Activated B cell treated with CpG ODN at 0.5 μM for 24 hours (primary cell): ENCODE results near the gene CAVIN2. TPM values are rescaled to one million over a fixed set of nuclear protein-coding genes. Genes with fewer than 3 reads are reported as not detected.

Experiments
- ATAC-seq: fragments of 200-7000 bp; cut with Tn5 transposase; one replicate; pipeline ENCODE4 v1.10.0; 2021; ENCODE audit warnings: low read depth, mild to moderate bottlenecking, moderate library complexity
- CTCF ChIA-PET: fragments of 350-600 bp; sonication (Branson Sonifier 250); formaldehyde crosslinking; loops from one replicate; lab custom pipeline; 2021; ENCODE audit warnings: antibody characterized with exemption; lab: Charles Lee
- POLR2A ChIA-PET: fragments of 350-600 bp; sonication (Branson Sonifier 250); formaldehyde crosslinking; loops from one replicate; lab custom pipeline; 2021; ENCODE audit warnings: antibody characterized with exemption; lab: Charles Lee
- DNase-seq: peaks from one replicate; pipeline ENCODE4 v3.0.0; 2022
- H3K27ac Mint-ChIP-seq: one replicate; pipeline ENCODE4 v1.8.0; 2020; ENCODE audit warnings: mixed read lengths
- H3K27me3 Mint-ChIP-seq: one replicate; pipeline ENCODE4 v1.8.0; 2021; ENCODE audit warnings: mixed read lengths
- H3K36me3 Mint-ChIP-seq: one replicate; pipeline ENCODE4 v1.8.0; 2021; ENCODE audit warnings: low read depth, mixed read lengths
- H3K4me1 Mint-ChIP-seq: one replicate; pipeline ENCODE4 v1.8.0; 2021; ENCODE audit warnings: mixed read lengths
- H3K4me3 Mint-ChIP-seq: one replicate; pipeline ENCODE4 v1.8.0; 2020; ENCODE audit warnings: mild to moderate bottlenecking, mixed read lengths
- H3K9me3 Mint-ChIP-seq: one replicate; pipeline ENCODE4 v1.8.0; 2020; ENCODE audit warnings: mixed read lengths
- intact Hi-C: fragments of 100-400 bp; cut with micrococcal nuclease; formaldehyde crosslinking; loops from one replicate; pipeline ENCODE4 v1.15.1; 2024
- total RNA-seq: library from RNA; stranded (reverse); gene quantifications from 2 replicates; pipeline ENCODE4 v1.2.3, GENCODE V29; 2022
- TF ChIP-seq, protein P1 (sequence below): fragments of 200-600 bp; IDR thresholded peaks from one replicate; pipeline ENCODE4 v1.8.0; 2022; ENCODE audit warnings: antibody characterized with exemption, mild to moderate bottlenecking

Gene CAVIN2
- total RNA-seq, 1 donor from 2014 or later: not detected

- no peaks in the 10 kb centered on the region for H3K9me3 Mint-ChIP-seq
- H3K27me3 Mint-ChIP-seq: peaks cover 7% of the 10 kb centered on the region
- no peak overlapping the region for H3K27ac Mint-ChIP-seq
- no peak overlapping the region for H3K4me3 Mint-ChIP-seq
- intact Hi-C loops: loop anchor here (10.0 kb wide), 1 partner anchor 1767 kb away; no protein-coding TSS in a partner anchor
- CTCF ChIA-PET: no interaction called here
- DNase-seq (no peak), ATAC-seq (no peak)
- H3K4me1 Mint-ChIP-seq: no peaks in the 10 kb centered on the region
- POLR2A ChIA-PET: no interaction called here
- H3K36me3 Mint-ChIP-seq: no peaks in the 10 kb centered on the region
- TF ChIP-seq, protein P1, sequence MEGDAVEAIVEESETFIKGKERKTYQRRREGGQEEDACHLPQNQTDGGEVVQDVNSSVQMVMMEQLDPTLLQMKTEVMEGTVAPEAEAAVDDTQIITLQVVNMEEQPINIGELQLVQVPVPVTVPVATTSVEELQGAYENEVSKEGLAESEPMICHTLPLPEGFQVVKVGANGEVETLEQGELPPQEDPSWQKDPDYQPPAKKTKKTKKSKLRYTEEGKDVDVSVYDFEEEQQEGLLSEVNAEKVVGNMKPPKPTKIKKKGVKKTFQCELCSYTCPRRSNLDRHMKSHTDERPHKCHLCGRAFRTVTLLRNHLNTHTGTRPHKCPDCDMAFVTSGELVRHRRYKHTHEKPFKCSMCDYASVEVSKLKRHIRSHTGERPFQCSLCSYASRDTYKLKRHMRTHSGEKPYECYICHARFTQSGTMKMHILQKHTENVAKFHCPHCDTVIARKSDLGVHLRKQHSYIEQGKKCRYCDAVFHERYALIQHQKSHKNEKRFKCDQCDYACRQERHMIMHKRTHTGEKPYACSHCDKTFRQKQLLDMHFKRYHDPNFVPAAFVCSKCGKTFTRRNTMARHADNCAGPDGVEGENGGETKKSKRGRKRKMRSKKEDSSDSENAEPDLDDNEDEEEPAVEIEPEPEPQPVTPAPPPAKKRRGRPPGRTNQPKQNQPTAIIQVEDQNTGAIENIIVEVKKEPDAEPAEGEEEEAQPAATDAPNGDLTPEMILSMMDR: no peak
Observed at GRCh38 chr2:191818133-191818532, 28.8 kb downstream of the CAVIN2 start.

DNA sequence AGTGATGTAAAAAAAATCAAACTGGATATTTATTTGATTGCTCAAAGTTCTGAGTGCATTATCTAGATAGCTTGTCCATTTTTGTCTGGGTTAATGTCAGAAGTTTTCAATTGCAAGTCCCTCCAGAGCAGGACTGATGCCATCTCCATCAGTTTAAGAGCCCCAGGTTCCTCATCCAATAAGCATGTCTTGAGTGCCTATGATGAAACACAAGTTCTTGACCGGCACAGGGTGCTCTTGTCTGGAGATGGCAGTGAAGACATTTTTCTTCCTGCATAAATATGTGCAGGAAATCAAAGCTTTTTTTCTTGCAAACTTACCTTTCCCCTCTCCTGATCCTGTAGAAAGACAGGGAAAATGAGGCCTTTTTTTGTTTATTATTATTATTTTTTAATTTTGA, 31.9 kb downstream of the CAVIN2 start:
- no peak overlapping the region for H3K27ac Mint-ChIP-seq

GRCh38 chr2:191813943-191814342, 32.9 kb downstream of the CAVIN2 start:
- CTCF ChIA-PET: no interaction called here
- DNase-seq (no peak), ATAC-seq (no peak)
- Mint-ChIP-seq H3K9me3 (peaks cover 2% of the 10 kb centered on the region), H3K4me3 (no peak overlapping the region), H3K36me3 (no peaks in the 10 kb centered on the region), H3K4me1 (no peaks in the 10 kb centered on the region), H3K27me3 (peaks cover 2% of the 10 kb centered on the region), H3K27ac (no peak overlapping the region)
- POLR2A ChIA-PET: no interaction called here
- TF ChIP-seq, protein P1: no peak
- intact Hi-C loops: loop anchor here (5.0 to 10.0 kb wide), 2 partner anchors 257 to 1771 kb away; no protein-coding TSS in a partner anchor

More for the DNA sequence above, 31.9 kb downstream of the CAVIN2 start:
- ATAC-seq: no peak
- Mint-ChIP-seq H3K9me3 (no peaks in the 10 kb centered on the region), H3K4me1 (no peaks in the 10 kb centered on the region), H3K4me3 (no peak overlapping the region), H3K36me3 (no peaks in the 10 kb centered on the region), H3K27me3 (peaks cover 5% of the 10 kb centered on the region)
- DNase-seq: no peak
- intact Hi-C loops: loop anchor here (10.0 kb wide), 1 partner anchor 1770 kb away; no protein-coding TSS in a partner anchor
- CTCF ChIA-PET: no interaction called here
- POLR2A ChIA-PET: no interaction called here
- TF ChIP-seq, protein P1: no peak

- ATAC-seq: no peak
- TF ChIP-seq, protein P1: no peak
- H3K4me1 Mint-ChIP-seq: no peaks in the 10 kb centered on the region
Observed at GRCh38 chr2:191811807-191812602, 34.9 kb downstream of the CAVIN2 start.

DNA sequence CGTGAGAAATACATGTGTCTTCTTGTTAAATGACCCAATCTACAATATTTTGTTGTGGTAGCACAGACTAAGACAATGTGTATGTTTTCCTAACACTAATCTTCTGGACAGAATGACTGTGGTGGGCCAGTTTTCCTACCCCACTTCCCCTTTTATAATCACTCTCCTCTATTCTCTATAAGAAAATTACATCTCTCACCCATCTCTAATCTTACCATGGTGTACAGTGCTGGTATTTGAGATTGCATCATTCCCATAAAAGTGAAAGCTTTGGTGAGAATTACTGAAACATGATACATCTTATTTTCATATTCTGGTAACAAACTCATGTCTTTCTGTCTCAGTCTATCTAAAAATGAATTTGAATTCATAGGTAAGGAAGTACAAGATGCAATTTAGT, 40.5 kb downstream of the CAVIN2 start:
- Mint-ChIP-seq H3K27ac (no peak overlapping the region), H3K9me3 (peaks cover 2% of the 10 kb centered on the region), H3K4me3 (no peak overlapping the region), H3K27me3 (peaks cover 2% of the 10 kb centered on the region), H3K4me1 (no peaks in the 10 kb centered on the region), H3K36me3 (no peaks in the 10 kb centered on the region)
- intact Hi-C loops: loop anchor here (2.0 kb wide), 1 partner anchor 20 kb away; no protein-coding TSS in a partner anchor
- ChIA-PET CTCF (interaction anchor here (1.5 kb wide), 1 partner anchor 356 kb away, joined by 3 read pairs; no protein-coding TSS in a partner anchor), POLR2A (no interaction called here)
- TF ChIP-seq, protein P1: no peak
- DNase-seq: no peak
- ATAC-seq: no peak

More at GRCh38 chr2:191811807-191812602, 34.9 kb downstream of the CAVIN2 start:
- no peak overlapping the region for H3K27ac Mint-ChIP-seq
- intact Hi-C loops: loop anchor here (1.0 to 10.0 kb wide), 3 partner anchors 255 to 1773 kb away; no protein-coding TSS in a partner anchor
- H3K4me3 Mint-ChIP-seq: no peak overlapping the region
- CTCF ChIA-PET: interaction anchor here (0.5 to 3.7 kb wide), 5 partner anchors 20 to 350 kb away, joined by 3 to 40 read pairs (median 4); no protein-coding TSS in a partner anchor
- POLR2A ChIA-PET: no interaction called here
- peaks cover 2% of the 10 kb centered on the region for H3K9me3 Mint-ChIP-seq
- peaks cover 2% of the 10 kb centered on the region for H3K27me3 Mint-ChIP-seq
- H3K36me3 Mint-ChIP-seq: no peaks in the 10 kb centered on the region
- no peak for DNase-seq
